Mucosa of stomach (tissue), 1 donor: ENCODE data around the gene C19orf47.

Experiments
- H3K27me3 ChIP-seq: one replicate; pipeline ENCODE4 v1.7.0; 2013; ENCODE audit warnings: mild to moderate bottlenecking, low read length; ENCODE audit not compliant: control insufficient read depth, insufficient read depth
- H3K36me3 ChIP-seq: one replicate; pipeline ENCODE4 v1.7.0; 2013; ENCODE audit warnings: low read length; ENCODE audit not compliant: control insufficient read depth, insufficient read depth
- H3K4me1 ChIP-seq: one replicate; pipeline ENCODE4 v1.7.0; 2013; ENCODE audit warnings: mild to moderate bottlenecking, low read length; ENCODE audit not compliant: control insufficient read depth, insufficient read depth
- H3K4me3 ChIP-seq: one replicate; pipeline ENCODE4 v1.7.0; 2013; ENCODE audit warnings: low read length
- H3K9ac ChIP-seq: one replicate; pipeline ENCODE4 v1.7.0; 2013; ENCODE audit warnings: mild to moderate bottlenecking, low read length, moderate library complexity
- H3K9me3 ChIP-seq: one replicate; pipeline ENCODE4 v1.7.0; 2013; ENCODE audit warnings: mild to moderate bottlenecking, low read length, moderate library complexity; ENCODE audit not compliant: control insufficient read depth
- donor health status: Pancreatic carcinoma.

Gene C19orf47

GRCh38 chr19:40272261-40272660 is 75.9 kb downstream of the C19orf47 start:
- H3K36me3 ChIP-seq = no peaks in the 10 kb centered on the region
- no peaks in the 10 kb centered on the region for H3K27me3 ChIP-seq
- no peaks in the 10 kb centered on the region for H3K9me3 ChIP-seq
- H3K9ac ChIP-seq = no peak overlapping the region
- H3K4me1 ChIP-seq = no peaks in the 10 kb centered on the region
- H3K4me3 ChIP-seq = no peak overlapping the region

DNA sequence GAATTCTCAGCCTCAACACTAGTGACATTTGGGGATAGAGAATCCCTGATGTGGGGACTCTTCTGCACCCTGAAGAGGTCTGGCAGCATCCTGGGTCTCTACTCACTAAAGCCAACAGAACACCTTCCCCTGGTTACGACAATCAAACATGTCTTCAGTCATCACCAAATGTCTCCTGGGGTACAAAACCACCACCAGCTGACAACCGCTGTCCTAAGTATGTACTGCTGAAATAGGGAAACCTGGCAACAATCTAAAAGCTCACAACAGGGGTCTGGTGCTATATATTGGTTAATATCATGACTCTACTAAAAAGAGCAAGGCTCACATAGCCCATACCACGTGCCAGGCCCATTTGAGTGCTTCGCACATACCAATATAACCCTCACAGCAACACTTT is 76.5 kb downstream of the C19orf47 start:
- Histone ChIP-seq H3K4me1 (no peaks in the 10 kb centered on the region), H3K4me3 (no peak overlapping the region), H3K9ac (no peak overlapping the region), H3K27me3 (no peaks in the 10 kb centered on the region), H3K9me3 (no peaks in the 10 kb centered on the region), H3K36me3 (no peaks in the 10 kb centered on the region)

GRCh38 chr19:40270362-40271089 is 77.7 kb downstream of the C19orf47 start:
- Histone ChIP-seq H3K4me1 (no peaks in the 10 kb centered on the region), H3K9ac (no peak overlapping the region), H3K9me3 (no peaks in the 10 kb centered on the region)

More at GRCh38 chr19:40270362-40271089, 77.7 kb downstream of the C19orf47 start:
- no peaks in the 10 kb centered on the region for H3K36me3 ChIP-seq
- H3K27me3 ChIP-seq = no peaks in the 10 kb centered on the region
- no peak overlapping the region for H3K4me3 ChIP-seq
